Neural cell (in vitro differentiated cells): Measurements from ENCODE around the gene FAF1. TPM values are rescaled to one million over a fixed set of nuclear protein-coding genes. Genes with fewer than 3 reads are reported as not detected.

Experiments used
- H2AFZ ChIP-seq: fragments of 200-600, 300-800 bp; sonication (generic), shearing (Covaris generic); 2 replicates; pipeline ENCODE4 v1.6.0; 2014; ENCODE audit warnings: low read depth, mild to moderate bottlenecking, antibody characterized with exemption, low read length, moderate library complexity
- H3F3A ChIP-seq: fragments of 200-600 bp; shearing (Covaris generic); 2 replicates; pipeline ENCODE4 v1.6.1; 2016; ENCODE audit warnings: mild to moderate bottlenecking, moderate library complexity, mixed read lengths, antibody characterized with exemption, low read length; ENCODE audit not compliant: insufficient read depth, poor library complexity, severe bottlenecking
- H3K27ac ChIP-seq: fragments of 200-600, 300-800 bp; sonication (generic), shearing (Covaris generic); 2 replicates; pipeline ENCODE4 v1.5.1; 2014; ENCODE audit warnings: mild to moderate bottlenecking, low read length, moderate library complexity
- H3K27me3 ChIP-seq: fragments of 300-800, 200-600 bp; sonication (generic), shearing (Covaris generic); 2 replicates; pipeline ENCODE4 v1.6.0; 2014; ENCODE audit warnings: mild to moderate bottlenecking, low read depth, low read length, moderate library complexity; ENCODE audit not compliant: insufficient read depth
- H3K36me3 ChIP-seq: fragments of 300-800, 200-600 bp; sonication (generic), shearing (Covaris generic); 2 replicates; pipeline ENCODE4 v1.5.1; 2014; ENCODE audit warnings: mild to moderate bottlenecking, antibody characterized with exemption, low read length, moderate library complexity; ENCODE audit not compliant: insufficient read depth
- H3K4me2 ChIP-seq: fragments of 300-800, 200-600 bp; sonication (generic), shearing (Covaris generic); 2 replicates; pipeline ENCODE4 v1.6.0; 2014; ENCODE audit warnings: mild to moderate bottlenecking, low read length
- H3K4me3 ChIP-seq: fragments of 300-800, 200-600 bp; sonication (generic), shearing (Covaris generic); 2 replicates; pipeline ENCODE4 v1.5.1; 2014; ENCODE audit warnings: mild to moderate bottlenecking, low read length, moderate library complexity
- H3K79me2 ChIP-seq: fragments of 200-600 bp; shearing (Covaris generic); replicated peaks from 2 replicates; pipeline ENCODE4 v1.6.0; 2014; ENCODE audit warnings: mild to moderate bottlenecking, low read length, moderate library complexity; ENCODE audit not compliant: insufficient read depth
- H3K9ac ChIP-seq: fragments of 300-800, 200-600 bp; sonication (generic), shearing (Covaris generic); 2 replicates; pipeline ENCODE4 v1.6.1; 2016; ENCODE audit warnings: mild to moderate bottlenecking, low read length, mixed read lengths
- H3K9me2 ChIP-seq: fragments of 200-600 bp; shearing (Covaris generic); 2 replicates; pipeline ENCODE4 v1.6.1; 2016; ENCODE audit warnings: mild to moderate bottlenecking, low read length, mixed read lengths; ENCODE audit not compliant: insufficient read depth
- H3K9me3 ChIP-seq: fragments of 200-600, 300-800 bp; sonication (generic), shearing (Covaris generic); 2 replicates; pipeline ENCODE4 v1.6.1; 2016; ENCODE audit warnings: mild to moderate bottlenecking, mixed run types, low read length, moderate library complexity, mixed read lengths
- H4K20me1 ChIP-seq: fragments of 200-600 bp; shearing (Covaris generic); 2 replicates; pipeline ENCODE4 v1.6.1; 2016; ENCODE audit warnings: mild to moderate bottlenecking, mixed run types; ENCODE audit not compliant: insufficient read depth
- EP300 ChIP-seq: fragments of 450-650 bp; conservative IDR thresholded peaks from 2 replicates; pipeline ENCODE4 v1.6.1; 2014; ENCODE audit warnings: antibody characterized with exemption, mild to moderate bottlenecking, moderate library complexity; ENCODE audit not compliant: poor library complexity, severe bottlenecking
- EZH2 ChIP-seq: fragments of 200-600, 300-800 bp; shearing (Covaris generic), sonication (generic); IDR thresholded peaks from 2 replicates; pipeline ENCODE4 v1.6.1; 2014; ENCODE audit warnings: antibody characterized with exemption, low read length, borderline replicate concordance, mild to moderate bottlenecking; ENCODE audit not compliant: insufficient read depth, poor library complexity, severe bottlenecking
- MXI1 ChIP-seq: fragments of 450-650 bp; conservative IDR thresholded peaks from 2 replicates; pipeline ENCODE4 v1.6.1; 2014; ENCODE audit warnings: antibody characterized with exemption, mild to moderate bottlenecking; ENCODE audit not compliant: poor library complexity, severe bottlenecking
- POLR2AphosphoS5 ChIP-seq: IDR thresholded peaks from 2 replicates; pipeline ENCODE4 v1.6.1; 2012
- RAD21 ChIP-seq: fragments of 450-650 bp; conservative IDR thresholded peaks from 2 replicates; pipeline ENCODE4 v1.6.1; 2014; ENCODE audit warnings: antibody characterized with exemption, mild to moderate bottlenecking, moderate library complexity
- SMC3 ChIP-seq: fragments of 450-650 bp; conservative IDR thresholded peaks from 2 replicates; pipeline ENCODE4 v1.6.1; 2014; ENCODE audit warnings: antibody characterized with exemption, mild to moderate bottlenecking, moderate library complexity; ENCODE audit not compliant: poor library complexity
- TAF1 ChIP-seq: IDR thresholded peaks from 2 replicates; pipeline ENCODE4 v1.6.1; 2012; ENCODE audit warnings: low read depth
- polyA plus RNA-seq: library from polyadenylated mRNA; depleted of rRNA; stranded (reverse); fragments of >200 nt; gene quantifications from 2 replicates; pipeline ENCODE4 v1.2.3, GENCODE V29; 2014
- TF ChIP-seq, protein P1 (sequence below): IDR thresholded peaks from 2 replicates; pipeline ENCODE4 v1.6.1; 2012; ENCODE audit warnings: borderline replicate concordance
- TF ChIP-seq, protein P2 (sequence below): fragments of 450-650 bp; IDR thresholded peaks from 2 replicates; pipeline ENCODE4 v1.5.1; 2014; ENCODE audit warnings: antibody characterized with exemption, mild to moderate bottlenecking, moderate library complexity; ENCODE audit not compliant: poor library complexity, severe bottlenecking

Gene FAF1
- polyA plus RNA-seq, 1 donor from 2014 or later: 52.1 TPM

DNA sequence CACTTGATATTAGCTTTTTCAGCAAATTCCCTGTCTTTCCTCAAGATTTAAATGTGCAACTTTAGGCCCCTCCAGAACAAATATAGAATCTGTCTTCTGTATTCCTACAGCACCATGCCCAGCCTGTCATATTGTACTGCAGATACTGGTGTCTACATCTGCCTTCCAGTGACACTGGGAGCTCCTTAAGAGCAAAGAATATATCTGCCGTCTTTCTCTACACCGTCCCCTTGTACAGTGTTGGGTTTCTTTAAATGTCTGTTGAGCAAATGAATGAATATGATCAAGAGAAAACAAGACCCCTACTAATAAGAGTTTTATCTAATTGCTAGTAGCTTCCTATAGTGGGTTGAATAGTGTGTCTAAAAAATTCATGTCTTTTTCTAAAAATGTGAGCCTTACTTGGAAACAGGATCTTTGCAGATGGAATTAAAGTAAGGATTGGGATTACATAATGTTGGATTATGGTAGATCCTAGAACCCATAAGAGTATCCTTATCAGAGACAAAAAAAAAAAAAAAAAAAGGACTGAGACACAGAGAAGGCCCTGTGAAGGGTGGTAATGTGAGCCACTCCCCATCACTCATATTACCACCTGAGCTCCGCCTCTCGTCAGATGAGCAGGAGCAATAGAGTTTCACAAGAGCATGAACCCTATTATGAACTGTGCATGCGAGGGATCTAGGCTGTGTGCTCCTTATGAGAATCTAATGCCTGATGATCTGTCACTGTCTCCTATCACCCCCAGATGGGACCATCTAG, 128.6 kb downstream of the FAF1 start:
- TF ChIP-seq, protein P1, sequence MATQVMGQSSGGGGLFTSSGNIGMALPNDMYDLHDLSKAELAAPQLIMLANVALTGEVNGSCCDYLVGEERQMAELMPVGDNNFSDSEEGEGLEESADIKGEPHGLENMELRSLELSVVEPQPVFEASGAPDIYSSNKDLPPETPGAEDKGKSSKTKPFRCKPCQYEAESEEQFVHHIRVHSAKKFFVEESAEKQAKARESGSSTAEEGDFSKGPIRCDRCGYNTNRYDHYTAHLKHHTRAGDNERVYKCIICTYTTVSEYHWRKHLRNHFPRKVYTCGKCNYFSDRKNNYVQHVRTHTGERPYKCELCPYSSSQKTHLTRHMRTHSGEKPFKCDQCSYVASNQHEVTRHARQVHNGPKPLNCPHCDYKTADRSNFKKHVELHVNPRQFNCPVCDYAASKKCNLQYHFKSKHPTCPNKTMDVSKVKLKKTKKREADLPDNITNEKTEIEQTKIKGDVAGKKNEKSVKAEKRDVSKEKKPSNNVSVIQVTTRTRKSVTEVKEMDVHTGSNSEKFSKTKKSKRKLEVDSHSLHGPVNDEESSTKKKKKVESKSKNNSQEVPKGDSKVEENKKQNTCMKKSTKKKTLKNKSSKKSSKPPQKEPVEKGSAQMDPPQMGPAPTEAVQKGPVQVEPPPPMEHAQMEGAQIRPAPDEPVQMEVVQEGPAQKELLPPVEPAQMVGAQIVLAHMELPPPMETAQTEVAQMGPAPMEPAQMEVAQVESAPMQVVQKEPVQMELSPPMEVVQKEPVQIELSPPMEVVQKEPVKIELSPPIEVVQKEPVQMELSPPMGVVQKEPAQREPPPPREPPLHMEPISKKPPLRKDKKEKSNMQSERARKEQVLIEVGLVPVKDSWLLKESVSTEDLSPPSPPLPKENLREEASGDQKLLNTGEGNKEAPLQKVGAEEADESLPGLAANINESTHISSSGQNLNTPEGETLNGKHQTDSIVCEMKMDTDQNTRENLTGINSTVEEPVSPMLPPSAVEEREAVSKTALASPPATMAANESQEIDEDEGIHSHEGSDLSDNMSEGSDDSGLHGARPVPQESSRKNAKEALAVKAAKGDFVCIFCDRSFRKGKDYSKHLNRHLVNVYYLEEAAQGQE: no peak
- TF ChIP-seq, protein P2, sequence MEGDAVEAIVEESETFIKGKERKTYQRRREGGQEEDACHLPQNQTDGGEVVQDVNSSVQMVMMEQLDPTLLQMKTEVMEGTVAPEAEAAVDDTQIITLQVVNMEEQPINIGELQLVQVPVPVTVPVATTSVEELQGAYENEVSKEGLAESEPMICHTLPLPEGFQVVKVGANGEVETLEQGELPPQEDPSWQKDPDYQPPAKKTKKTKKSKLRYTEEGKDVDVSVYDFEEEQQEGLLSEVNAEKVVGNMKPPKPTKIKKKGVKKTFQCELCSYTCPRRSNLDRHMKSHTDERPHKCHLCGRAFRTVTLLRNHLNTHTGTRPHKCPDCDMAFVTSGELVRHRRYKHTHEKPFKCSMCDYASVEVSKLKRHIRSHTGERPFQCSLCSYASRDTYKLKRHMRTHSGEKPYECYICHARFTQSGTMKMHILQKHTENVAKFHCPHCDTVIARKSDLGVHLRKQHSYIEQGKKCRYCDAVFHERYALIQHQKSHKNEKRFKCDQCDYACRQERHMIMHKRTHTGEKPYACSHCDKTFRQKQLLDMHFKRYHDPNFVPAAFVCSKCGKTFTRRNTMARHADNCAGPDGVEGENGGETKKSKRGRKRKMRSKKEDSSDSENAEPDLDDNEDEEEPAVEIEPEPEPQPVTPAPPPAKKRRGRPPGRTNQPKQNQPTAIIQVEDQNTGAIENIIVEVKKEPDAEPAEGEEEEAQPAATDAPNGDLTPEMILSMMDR: no peak
- TF ChIP-seq TAF1 (no peak), EZH2 (no peak), SMC3 (no peak), EP300 (no peak), MXI1 (no peak), POLR2AphosphoS5 (no peak), RAD21 (no peak)
- H3K9me2 ChIP-seq: no peaks in the 10 kb centered on the region

DNA sequence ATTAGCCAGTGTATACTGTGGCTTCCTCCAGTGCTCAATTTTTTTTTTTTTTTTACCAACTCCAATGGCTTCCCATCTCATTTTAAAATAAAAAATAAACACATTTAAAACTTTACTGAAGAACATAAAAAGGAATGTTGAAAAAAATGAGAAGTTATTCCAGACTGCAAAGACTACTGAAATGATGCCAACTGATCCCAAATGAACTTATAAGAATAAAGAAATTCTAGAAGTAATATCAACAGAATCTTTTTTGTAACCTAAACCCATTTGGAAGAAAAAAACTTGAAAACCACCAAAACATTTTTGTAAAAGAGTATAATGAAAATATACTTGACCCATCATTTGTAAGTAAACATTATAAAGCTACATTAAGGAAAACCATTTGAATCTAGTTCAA, 129.4 kb downstream of the FAF1 start:
- Histone ChIP-seq H3K27ac (no peak overlapping the region), H3F3A (no peaks in the 10 kb centered on the region), H3K79me2 (no peaks in the 10 kb centered on the region), H3K9me2 (no peaks in the 10 kb centered on the region), H3K9ac (no peak overlapping the region), H4K20me1 (no peaks in the 10 kb centered on the region), H3K36me3 (no peaks in the 10 kb centered on the region), H3K27me3 (no peaks in the 10 kb centered on the region), H2AFZ (no peak overlapping the region), H3K9me3 (no peaks in the 10 kb centered on the region), H3K4me3 (no peak overlapping the region), H3K4me2 (no peak overlapping the region)
- TF ChIP-seq, protein P2: no peak
- TF ChIP-seq POLR2AphosphoS5 (no peak), TAF1 (no peak), MXI1 (no peak), SMC3 (no peak), EZH2 (no peak), RAD21 (no peak)
- TF ChIP-seq, protein P1: no peak

More for the DNA sequence above, 128.6 kb downstream of the FAF1 start:
- Histone ChIP-seq H3K4me2 (no peak overlapping the region), H3K4me3 (no peak overlapping the region), H3K9me3 (no peaks in the 10 kb centered on the region), H3F3A (no peaks in the 10 kb centered on the region), H3K27me3 (no peaks in the 10 kb centered on the region), H3K79me2 (no peaks in the 10 kb centered on the region), H4K20me1 (no peaks in the 10 kb centered on the region), H2AFZ (no peak overlapping the region), H3K27ac (no peak overlapping the region), H3K36me3 (no peaks in the 10 kb centered on the region), H3K9ac (no peak overlapping the region)
